ENCODE data around the gene SPTAN1.
"Not testable (repeated sequence)": the region's sequence is repeated elsewhere in the genome, so short reads cannot be mapped to it uniquely, and the experiment has no call there.

SPTAN1 gene

GRCh38 chr9:128643519-128644300 is 91.3 kb downstream of the SPTAN1 start:
- no peak for DNase-seq (ENCODE audit: low read depth)
- H3K4me3 ChIP-seq (ENCODE audit: low read depth, low read length) = no peak overlapping the region

DNA sequence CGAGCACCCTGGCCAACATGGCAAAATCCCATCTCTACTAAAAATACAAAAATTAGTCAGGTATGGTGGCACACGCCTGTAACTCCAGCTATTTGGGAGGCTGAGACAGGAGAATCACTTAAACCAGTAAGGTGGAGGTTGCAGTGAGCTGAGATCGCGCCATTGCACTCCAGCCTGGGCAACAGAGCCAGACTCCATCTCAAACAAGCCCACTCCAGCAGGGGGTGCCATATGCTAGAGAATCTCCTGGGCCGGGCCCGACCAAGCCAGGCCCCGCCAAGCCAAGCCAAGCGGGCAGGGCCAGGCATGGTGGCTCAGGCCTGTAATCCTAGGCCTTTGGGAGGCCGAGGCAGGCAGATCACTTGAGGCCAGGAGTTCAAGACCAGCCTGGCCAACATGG is 95.8 kb downstream of the SPTAN1 start:
- H3K4me3 ChIP-seq (ENCODE audit: low read depth, low read length); DNase-seq (ENCODE audit: low read depth): not testable (repeated sequence)

- no peak for DNase-seq (ENCODE audit: low read depth)
- H3K4me3 ChIP-seq (ENCODE audit: low read depth, low read length) = no peak overlapping the region
These were observed 99.4 kb downstream of the SPTAN1 start for GRCh38 chr9:128651798-128652197.

- no peak for DNase-seq (ENCODE audit: low read depth)
- no peak overlapping the region for H3K4me3 ChIP-seq (ENCODE audit: low read depth, low read length)
These were observed 101.5 kb downstream of the SPTAN1 start for GRCh38 chr9:128653908-128654307.

- H3K4me3 ChIP-seq (ENCODE audit: low read depth, low read length) = no peak overlapping the region
- DNase-seq (ENCODE audit: low read depth) = no peak
These were observed 102.1 kb downstream of the SPTAN1 start for GRCh38 chr9:128654481-128654880.

DNA sequence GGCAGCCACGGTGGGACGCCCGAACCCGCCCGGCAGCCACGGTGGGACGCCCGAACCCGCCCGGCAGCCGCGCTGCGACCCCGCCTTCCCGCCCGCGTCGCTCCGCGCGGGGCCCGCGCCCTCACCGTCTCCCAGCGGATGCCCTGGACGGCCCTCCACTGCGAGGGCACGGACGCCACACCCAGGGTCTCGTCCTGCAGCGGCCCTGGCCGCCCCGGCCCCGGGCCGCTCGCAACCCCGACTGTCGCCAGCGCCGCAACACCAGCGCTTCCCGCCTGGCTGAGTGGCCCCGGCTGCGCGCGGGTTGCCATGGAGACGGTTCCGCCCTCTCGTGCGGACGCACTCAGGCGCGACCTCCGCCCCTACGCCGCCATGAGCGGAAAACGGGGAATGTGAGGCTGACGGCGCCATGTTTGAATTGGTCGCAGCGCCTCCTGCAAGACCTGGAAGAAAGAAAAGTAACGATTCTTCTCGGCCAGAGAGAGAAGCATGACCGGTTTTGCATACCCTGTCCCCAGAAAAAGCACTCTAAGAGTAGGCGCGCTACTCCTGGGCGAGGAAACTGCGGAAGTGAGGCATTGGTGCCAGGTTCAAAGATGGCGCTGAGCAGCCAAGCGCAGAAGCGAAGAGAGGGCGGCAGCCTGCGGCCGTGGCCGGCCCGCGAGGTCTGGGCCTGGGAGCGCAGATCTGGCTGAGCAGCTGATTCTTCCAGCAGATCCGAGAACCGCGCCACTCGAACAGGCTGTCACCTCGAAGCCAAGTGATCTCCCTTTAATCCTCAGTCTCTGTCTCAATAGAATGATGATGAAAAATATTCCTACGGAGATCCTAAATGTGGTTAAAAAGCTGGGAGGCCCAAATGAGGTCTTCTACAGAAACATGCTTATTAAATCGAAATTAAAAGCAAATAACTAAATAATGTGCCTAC is 104.3 kb downstream of the SPTAN1 start, which contains the start of gene DYNC2I2:
DYNC2I2 (minus strand) TSS at position 432 of the 928 bp plus-strand sequence; CDS start at position 311, 121 bp downstream.
- DNase-seq (ENCODE audit: low read depth) = peak; percentile 74
- H3K4me3 ChIP-seq (ENCODE audit: low read depth, low read length) = peak within 1 kb of the TSS; percentile 65

DNA sequence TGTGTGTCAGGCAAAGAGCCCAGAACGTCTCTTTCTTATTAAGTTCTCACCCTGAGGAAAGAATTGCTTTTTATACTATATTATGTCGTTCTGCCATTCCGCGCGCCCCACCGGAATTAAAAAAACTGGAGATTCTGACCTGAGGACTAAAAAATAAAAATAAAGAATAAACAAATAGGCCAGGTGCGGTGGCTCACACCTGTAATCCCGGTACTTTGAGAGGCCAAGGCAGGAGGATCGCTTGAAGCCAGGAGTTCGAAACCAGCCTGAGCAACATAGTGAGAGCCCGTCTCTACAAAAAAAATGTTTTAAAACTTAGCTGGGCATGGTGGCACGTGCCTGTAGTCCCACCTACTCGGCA is 104.9 kb downstream of the SPTAN1 start:
- no peak overlapping the region for H3K4me3 ChIP-seq (ENCODE audit: low read depth, low read length)
- no peak for DNase-seq (ENCODE audit: low read depth)

GRCh38 chr9:128657796-128658195 is 105.4 kb downstream of the SPTAN1 start:
- H3K4me3 ChIP-seq (ENCODE audit: low read depth, low read length) = no peak overlapping the region
- no peak for DNase-seq (ENCODE audit: low read depth)

DNA sequence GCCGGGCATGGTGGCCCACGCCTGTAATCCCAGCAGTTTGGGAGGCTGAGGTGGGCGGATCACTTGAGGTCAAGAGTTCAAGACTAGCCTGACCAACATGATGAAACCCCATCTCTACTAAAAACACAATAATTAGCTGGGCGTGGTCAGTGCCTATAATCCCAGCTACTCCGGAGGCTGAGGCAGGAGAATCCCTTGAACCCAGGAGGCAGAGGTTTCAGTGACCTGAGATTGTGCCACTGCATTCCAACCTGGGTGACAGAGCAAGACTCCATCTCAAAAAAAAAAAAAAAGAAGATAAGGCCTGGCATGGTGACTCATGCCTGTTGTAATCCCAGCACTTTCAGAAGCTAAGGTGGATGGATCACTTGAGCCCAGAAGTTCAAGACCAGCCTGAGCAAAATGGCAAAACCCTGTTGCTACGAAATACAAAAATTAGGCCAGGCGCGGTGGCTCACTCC is 114.1 kb downstream of the SPTAN1 start:
- DNase-seq (ENCODE audit: low read depth); H3K4me3 ChIP-seq (ENCODE audit: low read depth, low read length): not testable (repeated sequence)

DNA sequence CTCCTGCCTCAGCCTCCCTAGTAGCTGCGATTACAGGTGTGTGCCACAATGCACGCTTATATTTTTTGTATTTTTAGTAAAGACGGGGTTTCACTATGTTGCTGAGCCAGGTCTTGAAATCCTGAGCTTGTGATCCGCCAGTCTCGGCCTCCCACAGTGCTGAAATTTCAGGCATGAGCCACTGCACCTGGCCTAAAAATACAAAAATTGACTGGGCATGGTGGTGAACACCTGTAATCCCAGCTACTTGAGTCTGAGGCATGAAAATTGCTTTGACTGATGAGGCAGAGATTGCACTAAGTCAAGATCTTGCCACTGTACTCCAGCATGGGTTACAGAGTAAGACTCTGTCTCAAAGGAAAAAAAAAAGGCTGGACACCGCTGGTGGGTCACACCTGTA is 117.4 kb downstream of the SPTAN1 start:
- DNase-seq (ENCODE audit: low read depth) = no peak
- no peak overlapping the region for H3K4me3 ChIP-seq (ENCODE audit: low read depth, low read length)

DNA sequence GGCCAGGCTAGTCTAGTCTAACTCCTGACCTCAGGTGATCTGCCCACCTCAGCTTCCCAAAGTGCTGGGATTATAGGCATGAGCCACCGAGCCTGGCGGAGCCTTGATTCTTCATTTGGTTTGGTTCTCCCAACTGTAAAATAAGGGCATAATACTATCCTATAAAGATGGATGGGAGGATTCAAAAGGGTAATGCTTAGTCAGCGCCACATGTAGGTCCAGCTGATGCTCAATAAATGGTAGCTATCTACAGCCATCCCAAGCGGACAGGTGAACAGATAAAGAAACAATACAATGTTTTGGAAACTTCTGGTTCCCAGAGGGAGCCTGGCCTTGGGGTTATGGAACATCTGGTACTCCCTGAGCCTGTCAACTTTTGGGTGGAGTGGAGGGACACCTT is 123.0 kb downstream of the SPTAN1 start:
- no peak overlapping the region for H3K4me3 ChIP-seq (ENCODE audit: low read depth, low read length)

GRCh38 chr9:128677794-128678193 is 125.4 kb downstream of the SPTAN1 start:
- no peak overlapping the region for H3K4me3 ChIP-seq (ENCODE audit: low read depth, low read length)
- DNase-seq (ENCODE audit: low read depth) = no peak

More for the DNA sequence above, 123.0 kb downstream of the SPTAN1 start:
- DNase-seq (ENCODE audit: low read depth) = no peak

Measured in skeletal muscle cell (primary cell).